ENCODE results near the gene PLB1.
A peak's percentile ranks its signal among the peaks of the same experiment; 100 is the strongest.
"Not testable (repeated sequence)": the region's sequence is repeated elsewhere in the genome, so short reads cannot be mapped to it uniquely, and the experiment has no call there.

Gene PLB1

GRCh38 chr2:28647682-28648081, 151.8 kb downstream of the PLB1 start:
- DNase-seq, result no peak

GRCh38 chr2:28648147-28648546, 152.3 kb downstream of the PLB1 start:
- DNase-seq, result no peak

- no peak for DNase-seq
These were observed 153.0 kb downstream of the PLB1 start for GRCh38 chr2:28648671-28649395.

GRCh38 chr2:28649481-28650265, 153.8 kb downstream of the PLB1 start:
- DNase-seq, result no peak

GRCh38 chr2:28650266-28650584, 154.4 kb downstream of the PLB1 start:
- DNase-seq, result no peak

- DNase-seq, result no peak
These were observed 156.4 kb downstream of the PLB1 start for GRCh38 chr2:28652217-28652616.

GRCh38 chr2:28653892-28654662, 158.2 kb downstream of the PLB1 start:
- no peak for DNase-seq

GRCh38 chr2:28654663-28655320, 158.9 kb downstream of the PLB1 start:
- DNase-seq, result no peak

- no peak for DNase-seq
These were observed 161.2 kb downstream of the PLB1 start for GRCh38 chr2:28656937-28657615.

- DNase-seq, result no peak
These were observed 162.5 kb downstream of the PLB1 start for GRCh38 chr2:28658369-28658768.

GRCh38 chr2:28659127-28659526, 163.3 kb downstream of the PLB1 start:
- DNase-seq, result no peak

- peak; percentile 46 for DNase-seq
These were observed 165.7 kb downstream of the PLB1 start for GRCh38 chr2:28661589-28662001.

- DNase-seq, result no peak
These were observed 166.2 kb downstream of the PLB1 start for GRCh38 chr2:28662044-28662443.

GRCh38 chr2:28662468-28663181, 166.8 kb downstream of the PLB1 start:
- DNase-seq, result peak; percentile 60

- DNase-seq, result no peak
These were observed 167.5 kb downstream of the PLB1 start for GRCh38 chr2:28663359-28663758.

- peak; percentile 59 for DNase-seq
These were observed 168.4 kb downstream of the PLB1 start for GRCh38 chr2:28664120-28664842.

GRCh38 chr2:28665041-28665704, 169.3 kb downstream of the PLB1 start:
- peak; percentile 55 for DNase-seq

GRCh38 chr2:28665811-28666377, 170.0 kb downstream of the PLB1 start:
- DNase-seq, result not testable (repeated sequence)

GRCh38 chr2:28666496-28667184, 170.8 kb downstream of the PLB1 start:
- no peak for DNase-seq

Measured in right kidney (tissue), 1 donor.